ENCODE results near the gene PAPSS2.
"Not testable (repeated sequence)": the region's sequence is repeated elsewhere in the genome, so short reads cannot be mapped to it uniquely, and the experiment has no call there.

PAPSS2 gene

GRCh38 chr10:87712913-87713616 lies 53.4 kb downstream of the PAPSS2 start:
- DNase-seq = no peak

GRCh38 chr10:87713707-87714106 lies 54.0 kb downstream of the PAPSS2 start:
- DNase-seq = no peak

- no peak for DNase-seq
Observed at GRCh38 chr10:87715552-87716347, 56.1 kb downstream of the PAPSS2 start.

GRCh38 chr10:87716348-87716670 lies 56.6 kb downstream of the PAPSS2 start:
- DNase-seq = no peak

- no peak for DNase-seq
Observed at GRCh38 chr10:87720665-87721064, 61.0 kb downstream of the PAPSS2 start.

GRCh38 chr10:87721781-87722180 lies 62.1 kb downstream of the PAPSS2 start:
- DNase-seq = no peak

GRCh38 chr10:87722716-87723115 lies 63.0 kb downstream of the PAPSS2 start:
- DNase-seq = no peak

- no peak for DNase-seq
Observed at GRCh38 chr10:87723500-87723899, 63.8 kb downstream of the PAPSS2 start.

- no peak for DNase-seq
Observed at GRCh38 chr10:87724789-87725188, 65.1 kb downstream of the PAPSS2 start.

- no peak for DNase-seq
Observed at GRCh38 chr10:87729940-87730339, 70.3 kb downstream of the PAPSS2 start.

- DNase-seq = no peak
Observed at GRCh38 chr10:87733081-87733480, 73.4 kb downstream of the PAPSS2 start.

- DNase-seq = no peak
Observed at GRCh38 chr10:87734987-87735827, 75.5 kb downstream of the PAPSS2 start.

GRCh38 chr10:87738253-87738652 lies 78.6 kb downstream of the PAPSS2 start:
- not testable (repeated sequence) for DNase-seq

GRCh38 chr10:87739703-87740102 lies 80.0 kb downstream of the PAPSS2 start:
- DNase-seq = no peak

GRCh38 chr10:87740254-87740655 lies 80.6 kb downstream of the PAPSS2 start:
- DNase-seq = no peak

GRCh38 chr10:87742992-87743610 lies 83.4 kb downstream of the PAPSS2 start:
- not testable (repeated sequence) for DNase-seq

- DNase-seq = no peak
Observed at GRCh38 chr10:87744606-87745005, 84.9 kb downstream of the PAPSS2 start.

- DNase-seq = no peak
Observed at GRCh38 chr10:87746911-87747310, 87.2 kb downstream of the PAPSS2 start.

GRCh38 chr10:87748244-87748643 lies 88.6 kb downstream of the PAPSS2 start:
- DNase-seq = not testable (repeated sequence)

GRCh38 chr10:87750001-87750671 lies 90.5 kb downstream of the PAPSS2 start:
- DNase-seq = no peak

- DNase-seq = no peak
Observed at GRCh38 chr10:87750817-87751216, 91.1 kb downstream of the PAPSS2 start.

- no peak for DNase-seq
Observed at GRCh38 chr10:87751274-87751673, 91.6 kb downstream of the PAPSS2 start.

- no peak for DNase-seq
Observed at GRCh38 chr10:87752566-87752965, 92.9 kb downstream of the PAPSS2 start.

All from NCI-H1436 treated with DMSO at 0.1 percent for 48 hours (cell line).